GM12875 (cell line): ENCODE measurements around the gene ISYNA1.

ENCODE experiments used
- H3K4me3 ChIP-seq: one replicate; pipeline ENCODE4 v1.5.1; 2011; ENCODE audit warnings: low read depth, low read length, control low read depth
- CTCF ChIP-seq: IDR thresholded peaks from 2 replicates; pipeline ENCODE4 v1.5.1; 2011; ENCODE audit warnings: low read depth, mild to moderate bottlenecking, control low read depth, inconsistent platforms, low read length, moderate library complexity, borderline replicate concordance; ENCODE audit not compliant: insufficient read depth

ISYNA1 gene

GRCh38 chr19:18439910-18440237 is 1.9 kb upstream of the ISYNA1 start:
- no peak overlapping the region for H3K4me3 ChIP-seq
- TF ChIP-seq CTCF: no peak

GRCh38 chr19:18439025-18439909 is 1.3 kb upstream of the ISYNA1 start:
- no peak for TF ChIP-seq CTCF

GRCh38 chr19:18438331-18439024 is 545 bp upstream of the ISYNA1 start:
- no peak for TF ChIP-seq CTCF
- no peak overlapping the region for H3K4me3 ChIP-seq

More at GRCh38 chr19:18439025-18439909, 1.3 kb upstream of the ISYNA1 start:
- no peak overlapping the region for H3K4me3 ChIP-seq

GRCh38 chr19:18436671-18437490 is 1.1 kb downstream of the ISYNA1 start:
- H3K4me3 ChIP-seq: peak overlapping the region; percentile 54
- 0 out of 2 replicates have a peak, but pooled peaks have one; percentile 16 for TF ChIP-seq CTCF

GRCh38 chr19:18435842-18436670 is 1.9 kb downstream of the ISYNA1 start:
- H3K4me3 ChIP-seq: no peak overlapping the region
- no peak for TF ChIP-seq CTCF

GRCh38 chr19:18435178-18435841 is 2.6 kb downstream of the ISYNA1 start:
- TF ChIP-seq CTCF: no peak

More at GRCh38 chr19:18435178-18435841, 2.6 kb downstream of the ISYNA1 start:
- H3K4me3 ChIP-seq: no peak overlapping the region
